Transverse colon (tissue), 4 donors: ENCODE data around the gene SLC9A1.

Experiments
- POLR2AphosphoS5 ChIP-seq, 3 donors: sonication (generic); formaldehyde crosslinking; IDR thresholded peaks; one replicate each; pipeline ENCODE4 v1.6.1; 2016; ENCODE audit warnings: antibody characterized with exemption in 3 of 3
- TF ChIP-seq, protein P1 (sequence below), 5 experiments: fragments of 200-600 bp in 3 of 5; fragments of 450-650 bp in 2 of 5; sonication (generic) in 3 of 5; IDR thresholded peaks; 1 replicate in 2 of 5; 2 replicates in 3 of 5; pipeline ENCODE4 v1.5.1; 2016 to 2017; ENCODE audit warnings: antibody characterized with exemption in 5 of 5, inconsistent platforms in 3 of 5, mild to moderate bottlenecking in 2 of 5, moderate library complexity in 1 of 5

DNA sequence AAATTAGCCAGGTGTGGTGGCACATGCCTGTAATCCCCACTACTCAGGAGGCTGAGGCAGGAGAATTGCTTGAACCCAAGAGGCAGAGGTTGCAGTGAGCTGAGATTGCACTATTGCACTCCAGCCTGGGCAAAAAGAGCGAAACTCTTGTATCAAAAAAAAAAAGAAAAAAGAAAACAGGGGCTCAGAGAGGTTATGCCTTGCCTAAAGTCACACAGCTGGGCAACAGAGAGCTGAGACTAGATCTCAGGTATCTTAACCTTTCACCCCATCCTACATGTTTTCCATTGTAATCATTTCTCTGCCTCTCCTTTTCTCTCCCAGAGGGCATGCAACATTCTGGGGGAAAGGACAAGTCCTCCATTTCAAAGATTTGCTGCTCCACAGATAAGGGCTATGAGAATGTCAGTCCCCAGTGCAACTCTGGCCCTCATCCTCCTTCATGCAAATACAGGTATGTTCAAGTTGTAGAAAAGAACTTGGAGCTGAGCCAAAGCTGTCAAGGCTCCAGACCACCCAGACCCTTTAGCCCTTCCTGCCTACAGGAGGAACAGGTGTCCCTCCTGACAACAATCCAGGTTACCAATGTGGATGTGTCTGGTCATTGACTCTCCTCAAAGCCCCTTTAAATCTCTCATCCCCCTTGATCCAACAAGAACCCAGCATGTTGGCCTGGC is 6.9 kb downstream of the SLC9A1 start:
- no peak for TF ChIP-seq POLR2AphosphoS5 (IDR thresholded peaks at IDR 0.05)
- TF ChIP-seq, protein P1, sequence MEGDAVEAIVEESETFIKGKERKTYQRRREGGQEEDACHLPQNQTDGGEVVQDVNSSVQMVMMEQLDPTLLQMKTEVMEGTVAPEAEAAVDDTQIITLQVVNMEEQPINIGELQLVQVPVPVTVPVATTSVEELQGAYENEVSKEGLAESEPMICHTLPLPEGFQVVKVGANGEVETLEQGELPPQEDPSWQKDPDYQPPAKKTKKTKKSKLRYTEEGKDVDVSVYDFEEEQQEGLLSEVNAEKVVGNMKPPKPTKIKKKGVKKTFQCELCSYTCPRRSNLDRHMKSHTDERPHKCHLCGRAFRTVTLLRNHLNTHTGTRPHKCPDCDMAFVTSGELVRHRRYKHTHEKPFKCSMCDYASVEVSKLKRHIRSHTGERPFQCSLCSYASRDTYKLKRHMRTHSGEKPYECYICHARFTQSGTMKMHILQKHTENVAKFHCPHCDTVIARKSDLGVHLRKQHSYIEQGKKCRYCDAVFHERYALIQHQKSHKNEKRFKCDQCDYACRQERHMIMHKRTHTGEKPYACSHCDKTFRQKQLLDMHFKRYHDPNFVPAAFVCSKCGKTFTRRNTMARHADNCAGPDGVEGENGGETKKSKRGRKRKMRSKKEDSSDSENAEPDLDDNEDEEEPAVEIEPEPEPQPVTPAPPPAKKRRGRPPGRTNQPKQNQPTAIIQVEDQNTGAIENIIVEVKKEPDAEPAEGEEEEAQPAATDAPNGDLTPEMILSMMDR (IDR thresholded peaks at IDR 0.05) = no peak
